Esophagus mucosa (tissue), 1 donor: ENCODE results near the gene ASTN2. TPM values are rescaled to one million over a fixed set of nuclear protein-coding genes. Genes with fewer than 3 reads are reported as not detected.
A peak's percentile ranks its signal among the peaks of the same experiment; 100 is the strongest.

Source experiments
- ATAC-seq: fragments of 200-7000 bp; cut with Tn5 transposase; one replicate; pipeline ENCODE4 v1.9.1; 2020
- total RNA-seq: library from RNA; stranded (reverse); gene quantifications from one replicate; pipeline ENCODE4 v1.2.4, GENCODE V29; 2023
- donor health status: DM: yes; HTN: yes; CAD: no.

Gene ASTN2
- total RNA-seq, 1 donor from 2014 or later = 1.00 TPM

GRCh38 chr9:116447934-116448333, 966.9 kb downstream of the ASTN2 start:
- ATAC-seq = no peak

- no peak for ATAC-seq
These were observed 972.3 kb downstream of the ASTN2 start for GRCh38 chr9:116442528-116442927.

GRCh38 chr9:116437411-116438370, 977.2 kb downstream of the ASTN2 start:
- ATAC-seq = no peak

- no peak for ATAC-seq
These were observed 978.7 kb downstream of the ASTN2 start for GRCh38 chr9:116436121-116436520.

- no peak for ATAC-seq
These were observed 979.2 kb downstream of the ASTN2 start for GRCh38 chr9:116435706-116436105.

GRCh38 chr9:116434314-116434713, 980.5 kb downstream of the ASTN2 start:
- no peak for ATAC-seq

GRCh38 chr9:116432051-116432450, 982.8 kb downstream of the ASTN2 start:
- no peak for ATAC-seq

GRCh38 chr9:116430849-116431248, 984.0 kb downstream of the ASTN2 start:
- ATAC-seq = no peak

GRCh38 chr9:116425244-116425643, 989.6 kb downstream of the ASTN2 start:
- no peak for ATAC-seq

GRCh38 chr9:116423149-116423548, 991.7 kb downstream of the ASTN2 start:
- no peak for ATAC-seq

GRCh38 chr9:116422119-116422979, 992.5 kb downstream of the ASTN2 start:
- no peak for ATAC-seq

GRCh38 chr9:116420993-116421538, 993.8 kb downstream of the ASTN2 start:
- peak; percentile 96 for ATAC-seq

GRCh38 chr9:116419181-116419580, 995.7 kb downstream of the ASTN2 start:
- ATAC-seq = no peak

GRCh38 chr9:116417464-116417863, 997.4 kb downstream of the ASTN2 start:
- no peak for ATAC-seq

GRCh38 chr9:116416421-116416820, 998.4 kb downstream of the ASTN2 start:
- ATAC-seq = no peak

GRCh38 chr9:116414374-116414773, 1000.5 kb downstream of the ASTN2 start:
- ATAC-seq = no peak

- ATAC-seq = no peak
These were observed 1003.4 kb downstream of the ASTN2 start for GRCh38 chr9:116411506-116411905.

- ATAC-seq = no peak
These were observed 1005.2 kb downstream of the ASTN2 start for GRCh38 chr9:116409638-116410037.

- ATAC-seq = no peak
These were observed 1005.7 kb downstream of the ASTN2 start for GRCh38 chr9:116409129-116409528.

- no peak for ATAC-seq
These were observed 1008.4 kb downstream of the ASTN2 start for GRCh38 chr9:116406469-116406868.

- no peak for ATAC-seq
These were observed 1009.5 kb downstream of the ASTN2 start for GRCh38 chr9:116405321-116405720.

GRCh38 chr9:116404228-116404627, 1010.6 kb downstream of the ASTN2 start:
- ATAC-seq = no peak

- ATAC-seq = no peak
These were observed 1011.7 kb downstream of the ASTN2 start for GRCh38 chr9:116403171-116403570.
